ENCODE measurements around the gene CRBN.

GRCh38 chr3:3119393-3119851 is 60.1 kb downstream of the CRBN start:
- TF ChIP-seq CTCF (IDR thresholded peaks at IDR 0.05): no peak
- no peak for TF ChIP-seq ZFX (IDR thresholded peaks at IDR 0.05; ENCODE audit: borderline replicate concordance)
